VCaP (cell line): ENCODE measurements around the gene MYZAP.

ENCODE experiments used
- H3K27ac ChIP-seq: fragments of 450-650 bp; 2 replicates; pipeline ENCODE4 v1.5.1; 2017
- CTCF ChIP-seq: fragments of 450-650 bp; conservative IDR thresholded peaks from 2 replicates; pipeline ENCODE4 v1.5.1; 2017; ENCODE audit warnings: mild to moderate bottlenecking, moderate library complexity

MYZAP gene

GRCh38 chr15:57591237-57591821 lies 375 bp upstream of the MYZAP start:
- H3K27ac ChIP-seq = peak overlapping the region; percentile 60; the same call in 1 of the 2 replicates
- TF ChIP-seq CTCF = no peak

DNA sequence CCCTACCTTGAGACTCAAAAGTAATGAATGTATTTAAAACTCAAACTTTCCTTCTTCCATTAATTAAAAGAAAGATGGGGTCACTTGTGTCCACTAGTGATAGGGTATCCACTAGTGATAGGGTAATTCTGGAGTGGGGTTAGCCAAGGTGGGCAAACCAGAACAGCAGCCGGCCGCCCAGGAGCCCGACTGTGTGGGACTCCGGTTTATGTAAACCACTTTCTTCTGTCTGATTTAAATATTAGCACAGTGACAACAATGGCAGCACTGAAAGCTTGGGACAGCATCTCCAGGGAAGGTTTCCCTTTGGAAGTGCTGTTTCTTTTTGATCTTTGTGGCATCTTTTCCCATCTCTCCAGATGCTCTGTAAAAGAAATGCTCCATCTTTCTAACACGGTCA lies 722 bp downstream of the MYZAP start:
- TF ChIP-seq CTCF = no peak
- peak overlapping the region; percentile 60; the same call in 1 of the 2 replicates for H3K27ac ChIP-seq

DNA sequence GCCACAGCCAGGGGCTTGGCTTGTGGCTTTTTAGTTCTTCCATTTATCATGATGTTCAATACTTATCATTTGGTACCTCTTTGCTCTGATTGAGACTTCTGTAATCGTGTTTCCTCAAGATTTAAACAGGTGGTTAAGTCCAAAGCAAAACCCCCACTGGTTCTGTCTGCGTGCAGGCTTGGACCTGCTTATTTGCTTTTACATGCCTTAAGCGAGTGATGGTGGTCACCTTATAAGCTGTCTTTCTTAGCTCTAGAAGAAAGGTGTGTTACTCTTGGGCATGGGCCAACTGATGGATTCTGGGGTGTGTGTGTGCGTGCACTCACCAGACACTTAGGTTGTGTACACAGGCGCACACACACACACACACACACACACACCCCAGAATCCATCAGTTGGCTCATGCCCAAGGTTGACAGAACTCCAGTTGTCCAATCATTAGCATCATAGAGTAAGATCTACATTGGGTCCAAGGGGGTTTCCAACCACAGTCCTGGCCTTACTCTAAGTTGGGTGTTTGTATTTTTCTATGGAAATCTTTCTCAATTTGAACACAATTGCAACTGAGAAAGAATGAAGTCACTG lies 1.2 kb downstream of the MYZAP start:
- no peak for TF ChIP-seq CTCF
- H3K27ac ChIP-seq = no peak overlapping the region

DNA sequence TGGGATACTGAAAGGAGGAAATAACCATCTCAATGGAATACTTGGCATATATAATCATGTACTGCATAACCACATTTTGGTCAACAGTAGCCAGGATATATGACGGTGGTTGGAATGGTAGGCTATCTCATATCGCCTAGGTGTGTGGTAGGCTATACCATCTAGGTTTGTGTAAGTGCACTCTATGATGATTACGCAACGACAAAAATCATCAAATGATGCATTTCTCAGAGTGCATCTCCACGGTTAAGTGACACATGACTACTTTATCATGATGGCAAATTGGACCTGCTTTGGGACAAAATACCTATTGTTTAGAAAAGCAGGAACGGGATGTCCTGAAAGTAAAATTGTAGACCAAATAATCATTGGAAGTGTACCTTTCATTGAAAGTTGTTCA lies 2.8 kb downstream of the MYZAP start:
- no peak for TF ChIP-seq CTCF
- no peak overlapping the region for H3K27ac ChIP-seq

GRCh38 chr15:57595011-57595866 lies 3.5 kb downstream of the MYZAP start:
- no peak for TF ChIP-seq CTCF
- no peak overlapping the region for H3K27ac ChIP-seq

DNA sequence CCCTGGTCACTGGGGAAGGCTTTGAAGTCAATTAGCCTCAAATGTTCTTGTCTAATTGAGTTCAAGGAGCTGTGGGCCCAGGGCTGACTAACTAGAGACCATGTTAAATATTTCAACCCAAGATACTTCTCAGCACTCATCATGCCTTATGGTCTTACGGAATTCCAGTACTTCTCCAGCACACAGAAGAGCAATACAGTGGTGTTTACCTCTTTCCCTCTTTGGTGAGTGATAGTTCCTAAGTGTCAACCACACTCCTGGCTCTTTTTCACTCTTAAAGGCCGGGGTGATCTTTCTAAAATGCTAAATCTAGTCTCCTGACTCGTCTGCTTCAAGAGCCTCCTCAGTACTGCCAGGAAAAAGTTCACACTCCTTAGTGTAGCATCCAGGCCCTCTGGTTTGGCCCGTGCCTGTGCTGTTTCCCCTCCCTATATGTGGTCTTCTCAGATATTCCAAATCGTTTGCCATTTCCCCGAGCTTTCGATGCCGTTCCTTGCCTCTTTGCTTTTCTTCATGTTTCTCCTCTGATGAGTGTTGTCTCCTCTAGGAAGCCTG lies 4.7 kb downstream of the MYZAP start:
- TF ChIP-seq CTCF = no peak
- H3K27ac ChIP-seq = no peak overlapping the region

DNA sequence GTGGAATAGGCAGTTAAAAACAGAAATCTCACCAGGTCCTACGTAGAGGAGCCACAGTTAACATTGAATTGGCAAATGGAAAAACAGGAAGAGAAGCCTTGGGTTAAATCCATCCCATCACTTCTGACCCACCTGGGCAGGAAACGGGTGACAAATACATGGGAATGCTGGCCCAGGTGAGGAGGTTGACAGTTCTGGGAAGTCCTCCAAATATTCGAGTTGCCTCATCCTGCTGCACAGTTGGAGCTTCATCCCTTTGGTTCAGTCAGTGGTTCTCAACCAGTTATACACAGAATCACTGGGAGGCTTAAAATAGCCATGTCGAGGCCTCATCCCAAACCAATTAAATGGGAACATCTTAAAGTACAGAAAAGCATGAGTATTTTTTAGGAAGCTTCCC lies 5.3 kb downstream of the MYZAP start:
- no peak for TF ChIP-seq CTCF
- no peak overlapping the region for H3K27ac ChIP-seq
